Loucy (cell line): Measurements from ENCODE around the gene SLC27A3.

Source experiments
- EZH2phosphoT487 ChIP-seq: fragments of 200-600 bp; IDR thresholded peaks from 2 replicates; pipeline ENCODE4 v1.6.1; 2018; ENCODE audit warnings: antibody characterized with exemption, mild to moderate bottlenecking, moderate library complexity, borderline replicate concordance
- TF ChIP-seq, protein P1 (sequence below): fragments of 200-600 bp; sonication (generic); conservative IDR thresholded peaks from 2 replicates; pipeline ENCODE4 v1.5.1; 2014; ENCODE audit warnings: mild to moderate bottlenecking, antibody characterized with exemption, low read length

DNA sequence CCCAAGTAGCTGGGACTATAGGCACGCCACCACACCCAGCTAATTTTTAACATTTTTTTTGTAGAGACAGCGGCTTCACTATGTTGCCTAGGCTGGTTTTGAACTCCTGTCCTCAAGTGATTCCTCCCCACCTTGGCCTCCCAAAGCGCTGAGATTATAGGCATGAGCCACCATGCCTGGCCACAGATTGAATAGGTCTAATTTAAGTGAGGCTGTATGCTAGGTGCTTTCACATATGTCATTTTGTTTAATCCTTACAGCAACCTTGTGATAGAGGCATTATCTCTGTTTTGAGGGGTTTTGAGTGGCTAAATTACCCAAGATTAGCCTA, 40.2 kb upstream of the SLC27A3 start:
- TF ChIP-seq, protein P1, sequence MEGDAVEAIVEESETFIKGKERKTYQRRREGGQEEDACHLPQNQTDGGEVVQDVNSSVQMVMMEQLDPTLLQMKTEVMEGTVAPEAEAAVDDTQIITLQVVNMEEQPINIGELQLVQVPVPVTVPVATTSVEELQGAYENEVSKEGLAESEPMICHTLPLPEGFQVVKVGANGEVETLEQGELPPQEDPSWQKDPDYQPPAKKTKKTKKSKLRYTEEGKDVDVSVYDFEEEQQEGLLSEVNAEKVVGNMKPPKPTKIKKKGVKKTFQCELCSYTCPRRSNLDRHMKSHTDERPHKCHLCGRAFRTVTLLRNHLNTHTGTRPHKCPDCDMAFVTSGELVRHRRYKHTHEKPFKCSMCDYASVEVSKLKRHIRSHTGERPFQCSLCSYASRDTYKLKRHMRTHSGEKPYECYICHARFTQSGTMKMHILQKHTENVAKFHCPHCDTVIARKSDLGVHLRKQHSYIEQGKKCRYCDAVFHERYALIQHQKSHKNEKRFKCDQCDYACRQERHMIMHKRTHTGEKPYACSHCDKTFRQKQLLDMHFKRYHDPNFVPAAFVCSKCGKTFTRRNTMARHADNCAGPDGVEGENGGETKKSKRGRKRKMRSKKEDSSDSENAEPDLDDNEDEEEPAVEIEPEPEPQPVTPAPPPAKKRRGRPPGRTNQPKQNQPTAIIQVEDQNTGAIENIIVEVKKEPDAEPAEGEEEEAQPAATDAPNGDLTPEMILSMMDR = no peak
- no peak for TF ChIP-seq EZH2phosphoT487
